T-helper 2 cell (primary cell): ENCODE measurements around the gene TFPT.

Source experiments
- DNase-seq, 5 experiments: peaks; one replicate each; pipeline versions ENCODE4 v3.0.0 to v3.0.0-alpha.2; 2012 to 2022

The TFPT gene

GRCh38 chr19:54074851-54075250, 40.6 kb downstream of the TFPT start:
- no peak for DNase-seq

GRCh38 chr19:54073829-54074228, 41.6 kb downstream of the TFPT start:
- DNase-seq, result no peak

- DNase-seq, result no peak
Observed at GRCh38 chr19:54069470-54069869, 46.0 kb downstream of the TFPT start.

GRCh38 chr19:54063350-54064116, 51.9 kb downstream of the TFPT start, which contains the start of gene VSTM1:
Gene VSTM1 (minus strand): TSS chr19:54063897. CDS start chr19:54063777, 120 bp downstream.
- DNase-seq, result no peak

- DNase-seq, result no peak
Observed at GRCh38 chr19:54062643-54063042, 52.8 kb downstream of the TFPT start.
